Endothelial cell of umbilical vein (primary cell): ENCODE results near the gene SIM2. TPM values are rescaled to one million over a fixed set of nuclear protein-coding genes. Genes with fewer than 3 reads are reported as not detected.

Experiments used
- BruUV-seq: library from RNA; stranded (reverse); fragments of 400-500 nt; replicated peaks from 2 replicates; lab custom pipeline; 2021; lab: Mats Ljungman, UMichigan
- CTCF ChIA-PET: fragments of 300-600, 350-600 bp; sonication (Branson Sonifier 250); formaldehyde crosslinking; loops from one replicate; lab custom pipeline; 2021; ENCODE audit warnings: antibody characterized with exemption, inconsistent platforms; lab: Charles Lee
- POLR2A ChIA-PET: fragments of 300-600, 350-600 bp; sonication (Branson Sonifier 250); formaldehyde crosslinking; loops from one replicate; lab custom pipeline; 2021; ENCODE audit warnings: antibody characterized with exemption, inconsistent platforms; lab: Charles Lee
- DNase-seq: peaks from one replicate; pipeline ENCODE4 v3.0.0-alpha.2; 2011; ENCODE audit warnings: low read depth, low spot score
- FAIRE-seq: peaks from 2 replicates; lab custom pipeline; 2011; peaks lifted over from hg19 to GRCh38; lab: Jason Lieb, UNC
- H2AFZ ChIP-seq: 2 replicates; pipeline ENCODE4 v1.6.0; 2012; ENCODE audit warnings: low read depth, low read length, control low read depth, inconsistent platforms
- H3K27ac ChIP-seq: 2 replicates; pipeline ENCODE4 v1.5.1; 2011; ENCODE audit warnings: low read depth, mild to moderate bottlenecking, control low read depth, low read length, moderate library complexity; ENCODE audit not compliant: insufficient read depth
- H3K27me3 ChIP-seq, 2 experiments: 2 replicates each; pipeline versions ENCODE4 v1.6.0 to v1.6.1; 2011; ENCODE audit warnings: low read length in 2 of 2, mixed read lengths in 1 of 2; ENCODE audit not compliant: control insufficient read depth in 2 of 2, insufficient read depth in 2 of 2
- H3K36me3 ChIP-seq, 2 experiments: 2 replicates in 1 of 2; 3 replicates in 1 of 2; pipeline ENCODE4 v1.5.1; 2011; ENCODE audit warnings: low read length in 2 of 2, mild to moderate bottlenecking in 1 of 2, moderate library complexity in 1 of 2; ENCODE audit not compliant: control insufficient read depth in 2 of 2, insufficient read depth in 2 of 2; ENCODE audit errors: extremely low read depth in 1 of 2
- H3K4me1 ChIP-seq: 3 replicates; pipeline ENCODE4 v1.5.1; 2011; ENCODE audit warnings: mild to moderate bottlenecking, low read length; ENCODE audit not compliant: control insufficient read depth, insufficient read depth; ENCODE audit errors: extremely low read depth
- H3K4me2 ChIP-seq: 2 replicates; pipeline ENCODE4 v1.6.1; 2011; ENCODE audit warnings: low read length, control low read depth, mixed read lengths; ENCODE audit not compliant: insufficient read depth
- H3K4me3 ChIP-seq, 3 experiments: fragments of 200-600 bp in 1 of 3; sonication (generic), shearing (Covaris generic) in 1 of 3; replicated peaks in 1 of 3; 2 replicates each; pipeline ENCODE4 v1.5.1; 2011 to 2016; ENCODE audit warnings: control low read depth in 3 of 3, low read length in 3 of 3, mild to moderate bottlenecking in 2 of 3, inconsistent platforms in 1 of 3, low read depth in 1 of 3, moderate library complexity in 1 of 3; ENCODE audit not compliant: insufficient read depth in 1 of 3
- H3K79me2 ChIP-seq: 2 replicates; pipeline ENCODE4 v1.6.0; 2012; ENCODE audit warnings: low read length, inconsistent platforms; ENCODE audit not compliant: control insufficient read depth, insufficient read depth
- H3K9ac ChIP-seq: replicated peaks from 2 replicates; pipeline ENCODE3; 2011; ENCODE audit warnings: low read length, control low read depth; ENCODE audit not compliant: insufficient read depth; ENCODE audit errors: extremely low read depth
- H3K9me1 ChIP-seq: replicated peaks from 3 replicates; pipeline ENCODE4 v1.6.0; 2011; ENCODE audit warnings: mild to moderate bottlenecking, low read length; ENCODE audit not compliant: control insufficient read depth, insufficient read depth; ENCODE audit errors: extremely low read depth
- H3K9me3 ChIP-seq: replicated peaks from 2 replicates; pipeline ENCODE4 v1.5.1; 2012; ENCODE audit warnings: low read length, inconsistent platforms; ENCODE audit not compliant: control insufficient read depth, insufficient read depth
- H4K20me1 ChIP-seq: replicated peaks from 2 replicates; pipeline ENCODE3; 2011; ENCODE audit warnings: mild to moderate bottlenecking, low read length; ENCODE audit not compliant: control insufficient read depth, insufficient read depth; ENCODE audit errors: extremely low read depth
- CTCF ChIP-seq, 2 donors: IDR thresholded peaks; 1 replicate in 1 of 2; 2 replicates in 1 of 2; pipeline ENCODE4 v1.5.1; 2011; ENCODE audit warnings: low read length in 2 of 2, mild to moderate bottlenecking in 2 of 2, moderate library complexity in 2 of 2, control low read depth in 1 of 2, inconsistent platforms in 1 of 2, low read depth in 1 of 2; ENCODE audit not compliant: insufficient read depth in 1 of 2; ENCODE audit errors: extremely low read depth in 1 of 2
- EZH2 ChIP-seq: IDR thresholded peaks from 2 replicates; pipeline ENCODE4 v1.6.1; 2012; ENCODE audit warnings: borderline replicate concordance, low read depth, mild to moderate bottlenecking, moderate library complexity, low read length, inconsistent platforms; ENCODE audit not compliant: severe bottlenecking
- FOS ChIP-seq: IDR thresholded peaks from 2 replicates; pipeline ENCODE4 v1.6.1; 2011; ENCODE audit warnings: mild to moderate bottlenecking, low read length, moderate library complexity, borderline replicate concordance; ENCODE audit not compliant: insufficient read depth
- GATA2 ChIP-seq: IDR thresholded peaks from 2 replicates; pipeline ENCODE4 v1.7.0; 2011; ENCODE audit warnings: low read depth, mild to moderate bottlenecking, moderate library complexity, mixed read lengths, low read length; ENCODE audit not compliant: insufficient read length, insufficient read depth
- JUN ChIP-seq: IDR thresholded peaks from 2 replicates; pipeline ENCODE4 v1.6.1; 2011; ENCODE audit warnings: borderline replicate concordance, low read depth; ENCODE audit not compliant: insufficient read length, insufficient read depth
- MAX ChIP-seq: IDR thresholded peaks from 2 replicates; pipeline ENCODE4 v1.6.1; 2011; ENCODE audit not compliant: insufficient read depth, insufficient read length
- MYC ChIP-seq: IDR thresholded peaks from one replicate; pipeline ENCODE4 v1.6.1; 2011; ENCODE audit warnings: mild to moderate bottlenecking, low read depth, low read length
- POLR2A ChIP-seq: IDR thresholded peaks from 2 replicates; pipeline ENCODE4 v1.6.1; 2012; ENCODE audit warnings: low read depth, mild to moderate bottlenecking, control low read depth, low read length
- POLR2AphosphoS5 ChIP-seq: IDR thresholded peaks from 2 replicates; pipeline ENCODE4 v1.6.1; 2012; ENCODE audit warnings: low read depth, mild to moderate bottlenecking, control low read depth, low read length, moderate library complexity; ENCODE audit not compliant: insufficient read depth
- dilution Hi-C: fragments of 300-500 bp; cut with MboI; formaldehyde crosslinking; loops from one replicate; pipeline ENCODE4 v1.15.0; 2019; ENCODE audit warnings: low sequenced_read_pairs; ENCODE audit not compliant: extremely low pct_ligation_motif_present
- intact Hi-C: fragments of 100-400 bp; cut with micrococcal nuclease; formaldehyde crosslinking; loops from one replicate; pipeline ENCODE4 v1.10.0; 2022
- polyA plus RNA-seq, 4 experiments: library from polyadenylated mRNA; depleted of rRNA in 3 of 4; stranded (reverse) in 3 of 4; unstranded in 1 of 4; fragments of >200 nt; gene quantifications; 2 replicates each; pipeline versions ENCODE4 v1.2.1 to v1.2.3, GENCODE V29; 2011 to 2012; ENCODE audit warnings: missing spikeins in 1 of 4
- total RNA-seq: library from RNA; stranded (reverse); gene quantifications from 2 replicates; pipeline ENCODE4 v1.2.3, GENCODE V29; 2021

Gene SIM2
- total and polyA plus RNA-seq, 2 donors (not counting 3 experiments of a cell fraction or from before 2014, with no cell fraction given): not detected

- dilution Hi-C loops: no loop called here
- POLR2A ChIA-PET: no interaction called here
Observed at GRCh38 chr21:36761685-36762084, 62.8 kb downstream of the SIM2 start.

More at GRCh38 chr21:36761685-36762084, 62.8 kb downstream of the SIM2 start:
- no peak for DNase-seq
- FAIRE-seq: no peak
- no peak overlapping the region for H2AFZ ChIP-seq
- no peak overlapping the region for H3K4me3 ChIP-seq
- intact Hi-C loops: no loop called here
- H3K4me1 ChIP-seq: no peaks in the 10 kb centered on the region
- H3K9ac ChIP-seq: no peak overlapping the region
- H4K20me1 ChIP-seq: no peaks in the 10 kb centered on the region
- H3K79me2 ChIP-seq: no peaks in the 10 kb centered on the region
- H3K9me3 ChIP-seq: no peaks in the 10 kb centered on the region
- no peaks in the 10 kb centered on the region for H3K9me1 ChIP-seq
- no peak overlapping the region for H3K4me2 ChIP-seq
- no peaks in the 10 kb centered on the region for H3K27me3 ChIP-seq
- TF ChIP-seq JUN (no peak), POLR2A (no peak), MYC (no peak), POLR2AphosphoS5 (no peak), EZH2 (no peak), GATA2 (no peak), MAX (no peak), CTCF (IDR thresholded peaks at IDR 0.05; ENCODE audit: extremely low read depth in 1 of 2, insufficient read depth in 1 of 2, low read depth in 1 of 2, low read length in 2 of 2) (no peak), FOS (no peak)
- BruUV-seq: no TSS peak
- CTCF ChIA-PET: interaction anchor here (1.1 to 3.2 kb wide), 3 partner anchors 14 to 132 kb away, joined by 3 to 11 read pairs (median 4); no protein-coding TSS in a partner anchor
- no peak overlapping the region for H3K27ac ChIP-seq
- H3K36me3 ChIP-seq: no peaks in the 10 kb centered on the region
